SK-N-SH (cell line): ENCODE measurements around the gene STXBP6. TPM values are rescaled to one million over a fixed set of nuclear protein-coding genes. Genes with fewer than 3 reads are reported as not detected.
"Not testable (repeated sequence)": the region's sequence is repeated elsewhere in the genome, so short reads cannot be mapped to it uniquely, and the experiment has no call there.

ENCODE experiments used
- CTCF ChIA-PET: fragments of 300-600, 350-600 bp; formaldehyde crosslinking; extraction: SDS; loops from one replicate; lab custom pipeline; 2021; lab: Yijun Ruan, JAX
- POLR2A ChIA-PET: fragments of 350-600 bp; sonication (Branson Sonifier 250); formaldehyde crosslinking; extraction: SDS; loops from one replicate; lab custom pipeline; 2020; ENCODE audit warnings: antibody characterized with exemption, inconsistent platforms; lab: Yijun Ruan, JAX
- DNase-seq: peaks from one replicate; pipeline ENCODE4 v3.0.0; 2012
- H2AFZ ChIP-seq: fragments of 200-600 bp; sonication (generic); 2 replicates; pipeline ENCODE4 v1.8.1; 2016; ENCODE audit warnings: antibody characterized with exemption, mild to moderate bottlenecking, low read depth
- H3F3A ChIP-seq: fragments of 200-600 bp; sonication (generic); replicated peaks from 2 replicates; pipeline ENCODE3; 2016; ENCODE audit warnings: antibody characterized with exemption, mild to moderate bottlenecking; ENCODE audit not compliant: insufficient read depth
- H3K27ac ChIP-seq, 2 experiments: fragments of 200-500 bp in 1 of 2; fragments of 200-600 bp in 1 of 2; sonication (Bioruptor generic) in 1 of 2; sonication (generic), shearing (Covaris generic) in 1 of 2; 2 replicates each; pipeline versions ENCODE4 v1.5.1 to v1.6.1; 2014 to 2016; ENCODE audit warnings: low read depth in 2 of 2, inconsistent platforms in 1 of 2, low read length in 1 of 2, mild to moderate bottlenecking in 1 of 2, mixed read lengths in 1 of 2
- H3K27me3 ChIP-seq: fragments of 200-600 bp; sonication (generic), shearing (Covaris generic); 2 replicates; pipeline ENCODE4 v1.6.1; 2016; ENCODE audit warnings: mixed run types; ENCODE audit not compliant: insufficient read depth
- H3K36me3 ChIP-seq, 2 experiments: fragments of 200-500 bp in 1 of 2; fragments of 200-600 bp in 1 of 2; sonication (Bioruptor generic) in 1 of 2; sonication (generic) in 1 of 2; replicated peaks in 1 of 2; 2 replicates each; pipeline versions ENCODE3 to v1.5.1; 2014 to 2016; ENCODE audit warnings: low read length in 1 of 2, mild to moderate bottlenecking in 1 of 2; ENCODE audit not compliant: insufficient read depth in 2 of 2, control insufficient read depth in 1 of 2
- H3K4me1 ChIP-seq, 2 experiments: fragments of 200-500 bp in 1 of 2; fragments of 200-600 bp in 1 of 2; sonication (Bioruptor generic) in 1 of 2; sonication (generic), shearing (Covaris generic) in 1 of 2; 2 replicates each; pipeline versions ENCODE4 v1.5.1 to v1.6.1; 2014 to 2016; ENCODE audit warnings: low read depth in 1 of 2, low read length in 1 of 2, mixed run types in 1 of 2; ENCODE audit not compliant: insufficient read depth in 2 of 2, control insufficient read depth in 1 of 2
- H3K4me2 ChIP-seq: fragments of 200-600 bp; sonication (generic), shearing (Covaris generic); 2 replicates; pipeline ENCODE4 v1.6.1; 2017; ENCODE audit warnings: mixed run types
- H3K4me3 ChIP-seq, 2 experiments: fragments of 200-500 bp in 1 of 2; fragments of 200-600 bp in 1 of 2; sonication (Bioruptor generic) in 1 of 2; sonication (generic), shearing (Covaris generic) in 1 of 2; 2 replicates each; pipeline versions ENCODE4 v1.5.1 to v1.8.1; 2014 to 2016; ENCODE audit warnings: low read depth in 2 of 2, inconsistent platforms in 1 of 2, low read length in 1 of 2, mild to moderate bottlenecking in 1 of 2, mixed read lengths in 1 of 2, moderate library complexity in 1 of 2
- H3K79me2 ChIP-seq: fragments of 200-600 bp; sonication (generic); 2 replicates; pipeline ENCODE4 v1.8.1; 2017; ENCODE audit warnings: mild to moderate bottlenecking; ENCODE audit not compliant: insufficient read depth
- H3K9ac ChIP-seq: fragments of 200-600 bp; sonication (generic); 2 replicates; pipeline ENCODE4 v1.6.1; 2017; ENCODE audit warnings: mixed run types
- H3K9me2 ChIP-seq: fragments of 200-600 bp; sonication (generic); 2 replicates; pipeline ENCODE4 v1.6.1; 2017; ENCODE audit warnings: mixed run types
- H3K9me3 ChIP-seq: fragments of 200-600 bp; sonication (generic); 2 replicates; pipeline ENCODE4 v1.6.1; 2017; ENCODE audit warnings: mixed run types, mild to moderate bottlenecking, moderate library complexity
- H4K20me1 ChIP-seq: fragments of 200-600 bp; sonication (generic); 2 replicates; pipeline ENCODE4 v1.6.1; 2017; ENCODE audit warnings: mild to moderate bottlenecking, mixed run types; ENCODE audit not compliant: insufficient read depth
- ELF1 ChIP-seq: IDR thresholded peaks from 2 replicates; pipeline ENCODE4 v1.4.0; 2012
- FOSL2 ChIP-seq: IDR thresholded peaks from 2 replicates; pipeline ENCODE4 v1.4.0; 2012; ENCODE audit warnings: low read depth, mild to moderate bottlenecking, moderate library complexity, borderline replicate concordance
- GATA2 ChIP-seq: sonication (generic); formaldehyde crosslinking; IDR thresholded peaks from 2 replicates; pipeline ENCODE4 v1.5.0; 2020; ENCODE audit warnings: mild to moderate bottlenecking, missing genetic modification reagents
- MXI1 ChIP-seq: IDR thresholded peaks from 2 replicates; pipeline ENCODE4 v1.6.1; 2012; ENCODE audit warnings: mild to moderate bottlenecking, low read depth, low read length, improper control_type of control experiment
- NFIC ChIP-seq: IDR thresholded peaks from 2 replicates; pipeline ENCODE4 v1.4.0; 2012; ENCODE audit warnings: borderline replicate concordance
- RAD21 ChIP-seq: IDR thresholded peaks from 2 replicates; pipeline ENCODE4 v1.6.1; 2012; ENCODE audit warnings: mild to moderate bottlenecking, low read length
- RCOR1 ChIP-seq: fragments of 150-350 bp; IDR thresholded peaks from 2 replicates; pipeline ENCODE4 v1.6.1; 2017; ENCODE audit warnings: antibody characterized with exemption, low read length
- SMC3 ChIP-seq: IDR thresholded peaks from 2 replicates; pipeline ENCODE4 v1.6.1; 2012; ENCODE audit warnings: low read depth, low read length, improper control_type of control experiment
- TAF1 ChIP-seq: IDR thresholded peaks from 2 replicates; pipeline ENCODE4 v1.6.1; 2012; ENCODE audit warnings: low read depth, mild to moderate bottlenecking, low read length, moderate library complexity, borderline replicate concordance
- TCF12 ChIP-seq: IDR thresholded peaks from 2 replicates; pipeline ENCODE4 v1.4.0; 2012
- WGBS: methylation state at CpG from one replicate; pipeline ENCODE4 v1.1.6; 2017; ENCODE audit warnings: low lambda C conversion rate; 5-methylcytosine and 5-hydroxymethylcytosine counted together
- polyA plus RNA-seq, 3 experiments: library from polyadenylated mRNA; depleted of rRNA; stranded (reverse); fragments of >200 nt; gene quantifications; 2 replicates each; pipeline ENCODE4 v1.2.3, GENCODE V29; 2012
- TF ChIP-seq, protein P1 (sequence below): IDR thresholded peaks from 2 replicates; pipeline ENCODE4 v1.4.0; 2012; ENCODE audit warnings: low read depth

STXBP6 gene
- polyA plus RNA-seq, 1 of the 3 experiments (the other 2 are of a cell fraction), result 0.16 TPM

DNA sequence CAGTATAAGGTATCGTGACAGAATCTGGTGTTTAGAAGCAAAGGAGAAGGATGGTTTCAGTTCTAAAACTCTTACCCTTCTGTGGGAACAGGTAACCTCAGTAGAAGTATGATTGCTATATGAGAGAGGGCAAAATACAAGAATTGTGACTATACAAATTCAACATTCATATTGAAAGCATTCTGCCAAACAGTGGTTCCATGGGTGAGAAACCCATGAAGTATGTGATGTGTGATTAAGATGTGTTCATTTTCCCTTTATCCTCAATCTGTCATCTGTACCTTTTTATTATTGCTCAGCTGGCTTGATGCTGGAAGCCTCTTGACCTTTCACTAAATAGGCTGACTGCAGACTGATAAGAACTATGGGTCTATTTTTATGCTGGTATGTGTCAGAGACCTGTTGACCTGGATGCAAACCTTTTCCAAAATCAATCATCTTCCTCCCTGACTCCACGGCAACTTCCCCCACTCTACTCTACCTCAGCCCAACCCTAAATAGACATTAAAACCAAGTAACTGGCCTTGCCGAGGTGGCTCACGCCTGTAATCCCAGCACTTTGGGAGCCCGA is 109.6 kb downstream of the STXBP6 start (continued):
- no peak for TF ChIP-seq RCOR1
- no peak for TF ChIP-seq GATA2 (CRISPR knock-in tag)
- no peak for TF ChIP-seq RAD21
- no peak for TF ChIP-seq SMC3
- TF ChIP-seq ELF1, result no peak
- no peak for TF ChIP-seq FOSL2
- TF ChIP-seq TCF12, result no peak

DNA sequence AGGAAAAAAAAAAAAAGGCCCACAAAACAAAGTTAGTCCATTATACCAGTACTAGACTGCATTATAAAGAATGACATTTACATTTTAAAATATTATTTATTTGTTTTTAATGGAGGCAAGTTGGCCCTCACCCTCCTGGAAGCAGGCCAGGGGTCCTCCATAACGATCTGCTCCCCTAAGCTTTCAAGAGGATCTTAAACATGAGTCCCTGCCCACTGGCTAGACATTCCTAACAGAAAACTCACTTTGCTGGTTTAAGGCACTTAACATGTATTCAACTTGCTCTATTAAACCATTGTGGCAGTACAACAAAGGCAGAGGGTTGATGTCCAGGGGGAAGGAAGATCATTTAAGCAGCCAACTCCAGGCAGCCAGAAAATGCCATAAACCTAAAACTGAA is 111.4 kb downstream of the STXBP6 start:
- Histone ChIP-seq H3K79me2 (no peaks in the 10 kb centered on the region), H3K4me1 (no peaks in the 10 kb centered on the region), H3K9me3 (no peaks in the 10 kb centered on the region), H3K36me3 (no peaks in the 10 kb centered on the region), H4K20me1 (no peaks in the 10 kb centered on the region), H3K27ac (no peak overlapping the region), H3K4me2 (no peak overlapping the region), H3K9me2 (no peaks in the 10 kb centered on the region), H3K27me3 (no peaks in the 10 kb centered on the region), H3F3A (no peaks in the 10 kb centered on the region), H2AFZ (no peak overlapping the region), H3K4me3 (no peak overlapping the region), H3K9ac (no peak overlapping the region)
- POLR2A ChIA-PET, result no interaction called here
- no peak for DNase-seq
- WGBS, result 0% methylated on average over 1 of the region's 1 CpG
- TF ChIP-seq MXI1, result no peak
- TF ChIP-seq, protein P1, sequence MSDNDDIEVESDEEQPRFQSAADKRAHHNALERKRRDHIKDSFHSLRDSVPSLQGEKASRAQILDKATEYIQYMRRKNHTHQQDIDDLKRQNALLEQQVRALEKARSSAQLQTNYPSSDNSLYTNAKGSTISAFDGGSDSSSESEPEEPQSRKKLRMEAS, result no peak
- TF ChIP-seq NFIC, result no peak
- no peak for TF ChIP-seq RCOR1
- TF ChIP-seq TAF1, result no peak
- TF ChIP-seq RAD21, result no peak
- CTCF ChIA-PET, result no interaction called here

DNA sequence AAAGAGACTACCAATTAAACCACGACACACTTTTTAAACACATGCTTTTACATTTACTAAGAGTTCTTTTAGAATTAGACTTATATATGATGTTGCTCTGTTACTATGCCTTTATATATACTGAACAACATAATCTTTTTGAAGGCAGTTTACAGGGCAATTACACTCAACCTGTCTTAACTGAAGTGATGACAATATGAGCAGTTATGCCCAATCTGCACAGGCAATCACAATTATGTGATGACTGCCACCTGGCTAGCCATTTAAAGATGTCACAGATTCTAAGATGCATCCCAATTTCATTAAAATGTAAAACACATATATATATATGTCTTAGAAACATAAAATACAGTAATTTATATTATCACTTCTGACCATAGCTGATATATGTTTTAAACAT is 112.6 kb downstream of the STXBP6 start:
- no peak for DNase-seq
- Histone ChIP-seq H3F3A (no peaks in the 10 kb centered on the region), H3K27ac (no peak overlapping the region), H3K36me3 (no peaks in the 10 kb centered on the region), H3K4me3 (no peak overlapping the region), H4K20me1 (no peaks in the 10 kb centered on the region), H3K27me3 (no peaks in the 10 kb centered on the region), H3K9me2 (no peaks in the 10 kb centered on the region), H3K9me3 (no peaks in the 10 kb centered on the region), H2AFZ (no peak overlapping the region), H3K4me1 (no peaks in the 10 kb centered on the region), H3K79me2 (no peaks in the 10 kb centered on the region), H3K4me2 (no peak overlapping the region), H3K9ac (no peak overlapping the region)
- TF ChIP-seq TCF12, result no peak
- WGBS, result 0% methylated on average over 1 of the region's 1 CpG
- ChIA-PET POLR2A (no interaction called here), CTCF (no interaction called here)

DNA sequence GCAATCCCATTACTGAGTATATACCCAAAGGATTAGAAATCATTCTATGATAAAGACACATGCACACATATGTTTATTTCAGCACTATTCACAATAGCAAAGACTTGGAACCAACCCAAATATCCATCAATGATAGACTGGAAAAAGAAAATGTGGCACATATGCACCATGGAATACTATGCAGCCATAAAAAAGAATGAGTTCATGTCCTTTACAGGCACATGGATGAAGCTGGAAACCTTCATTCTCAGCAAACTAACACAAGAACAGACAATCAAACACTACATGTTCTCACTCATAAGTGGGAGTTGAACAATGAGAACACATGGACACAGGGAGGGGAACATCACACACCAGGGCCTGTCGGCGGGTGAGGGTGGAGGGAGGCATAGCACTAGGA is 113.2 kb downstream of the STXBP6 start:
- CTCF ChIA-PET, H3K4me2 ChIP-seq, H3K9me2 ChIP-seq, H3F3A ChIP-seq, H4K20me1 ChIP-seq, H3K9me3 ChIP-seq, H3K9ac ChIP-seq, H3K79me2 ChIP-seq, POLR2A ChIA-PET, H3K4me1 ChIP-seq, H3K36me3 ChIP-seq, H2AFZ ChIP-seq, H3K27me3 ChIP-seq, DNase-seq, H3K4me3 ChIP-seq, H3K27ac ChIP-seq: not testable (repeated sequence)
- WGBS, result 19% methylated on average over 2 of the region's 2 CpGs
